HG03439 (cell line): Measurements from ENCODE around the gene POLR2B.
"Not testable (repeated sequence)": the region's sequence is repeated elsewhere in the genome, so short reads cannot be mapped to it uniquely, and the experiment has no call there.

Experiments used
- ATAC-seq: cut with Tn5 transposase; IDR thresholded peaks from one replicate; pipeline ENCODE4 v1.9.1; 2021; ENCODE audit warnings: mild to moderate bottlenecking, moderate library complexity; ENCODE audit not compliant: unreplicated experiment

Gene POLR2B

GRCh38 chr4:57051095-57051494 is 72.4 kb downstream of the POLR2B start:
- no peak for ATAC-seq

GRCh38 chr4:57051524-57051923 is 72.8 kb downstream of the POLR2B start:
- ATAC-seq = no peak

GRCh38 chr4:57053508-57053907 is 74.8 kb downstream of the POLR2B start:
- no peak for ATAC-seq

- no peak for ATAC-seq
These were observed 77.2 kb downstream of the POLR2B start for GRCh38 chr4:57055886-57056285.

GRCh38 chr4:57059890-57060716 is 81.4 kb downstream of the POLR2B start:
- ATAC-seq = no peak

- ATAC-seq = not testable (repeated sequence)
These were observed 82.0 kb downstream of the POLR2B start for GRCh38 chr4:57060717-57061067.

GRCh38 chr4:57061395-57061794 is 82.7 kb downstream of the POLR2B start:
- no peak for ATAC-seq

GRCh38 chr4:57063518-57063917 is 84.8 kb downstream of the POLR2B start:
- no peak for ATAC-seq

- ATAC-seq = no peak
These were observed 85.4 kb downstream of the POLR2B start for GRCh38 chr4:57064120-57064519.

- ATAC-seq = no peak
These were observed 86.4 kb downstream of the POLR2B start for GRCh38 chr4:57064811-57065711.

- no peak for ATAC-seq
These were observed 87.2 kb downstream of the POLR2B start for GRCh38 chr4:57065730-57066482.

- ATAC-seq = no peak
These were observed 89.7 kb downstream of the POLR2B start for GRCh38 chr4:57068237-57068981.

- no peak for ATAC-seq
These were observed 91.8 kb downstream of the POLR2B start for GRCh38 chr4:57070461-57070860.

GRCh38 chr4:57071326-57071725 is 92.6 kb downstream of the POLR2B start:
- no peak for ATAC-seq

- no peak for ATAC-seq
These were observed 94.9 kb downstream of the POLR2B start for GRCh38 chr4:57073559-57073958.

GRCh38 chr4:57074744-57075143 is 96.0 kb downstream of the POLR2B start:
- ATAC-seq = no peak

- no peak for ATAC-seq
These were observed 96.7 kb downstream of the POLR2B start for GRCh38 chr4:57075367-57075766.

- ATAC-seq = no peak
These were observed 98.0 kb downstream of the POLR2B start for GRCh38 chr4:57076646-57077045.

GRCh38 chr4:57077550-57078343 is 99.1 kb downstream of the POLR2B start:
- ATAC-seq = no peak
